GM21723 (cell line): ENCODE measurements around the gene NAA25.

Experiments used
- ATAC-seq: cut with Tn5 transposase; IDR thresholded peaks from one replicate; pipeline ENCODE4 v1.9.1; 2021; ENCODE audit warnings: mild to moderate bottlenecking, moderate library complexity; ENCODE audit not compliant: unreplicated experiment

Gene NAA25

GRCh38 chr12:111981987-111982386 is 126.6 kb downstream of the NAA25 start:
- ATAC-seq, result no peak

GRCh38 chr12:111980598-111980997 is 128.0 kb downstream of the NAA25 start:
- no peak for ATAC-seq

GRCh38 chr12:111978545-111978944 is 130.0 kb downstream of the NAA25 start:
- no peak for ATAC-seq

GRCh38 chr12:111976860-111977259 is 131.7 kb downstream of the NAA25 start:
- no peak for ATAC-seq
